Measurements from ENCODE around the gene ASB15.

DNA sequence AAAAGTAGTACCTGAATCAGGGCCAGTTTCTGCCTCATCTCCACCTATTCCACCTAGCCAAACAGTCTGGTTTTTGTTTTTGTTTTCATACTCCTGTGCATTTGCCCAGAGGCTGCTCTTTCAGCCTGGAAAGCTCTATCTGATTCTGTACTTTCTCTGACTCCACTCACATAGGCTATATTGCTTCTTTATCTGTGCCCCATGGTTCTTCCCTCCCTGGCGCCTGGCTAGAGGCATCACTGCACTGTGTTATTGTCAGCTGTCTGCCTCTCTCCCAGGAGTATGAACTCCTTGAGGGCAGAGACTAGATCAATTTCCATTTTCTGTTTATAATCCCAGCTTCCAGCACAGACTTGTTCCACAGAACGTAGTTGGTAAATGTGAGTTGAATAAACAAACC lies 49.0 kb downstream of the ASB15 start:
- TF ChIP-seq, protein P1, sequence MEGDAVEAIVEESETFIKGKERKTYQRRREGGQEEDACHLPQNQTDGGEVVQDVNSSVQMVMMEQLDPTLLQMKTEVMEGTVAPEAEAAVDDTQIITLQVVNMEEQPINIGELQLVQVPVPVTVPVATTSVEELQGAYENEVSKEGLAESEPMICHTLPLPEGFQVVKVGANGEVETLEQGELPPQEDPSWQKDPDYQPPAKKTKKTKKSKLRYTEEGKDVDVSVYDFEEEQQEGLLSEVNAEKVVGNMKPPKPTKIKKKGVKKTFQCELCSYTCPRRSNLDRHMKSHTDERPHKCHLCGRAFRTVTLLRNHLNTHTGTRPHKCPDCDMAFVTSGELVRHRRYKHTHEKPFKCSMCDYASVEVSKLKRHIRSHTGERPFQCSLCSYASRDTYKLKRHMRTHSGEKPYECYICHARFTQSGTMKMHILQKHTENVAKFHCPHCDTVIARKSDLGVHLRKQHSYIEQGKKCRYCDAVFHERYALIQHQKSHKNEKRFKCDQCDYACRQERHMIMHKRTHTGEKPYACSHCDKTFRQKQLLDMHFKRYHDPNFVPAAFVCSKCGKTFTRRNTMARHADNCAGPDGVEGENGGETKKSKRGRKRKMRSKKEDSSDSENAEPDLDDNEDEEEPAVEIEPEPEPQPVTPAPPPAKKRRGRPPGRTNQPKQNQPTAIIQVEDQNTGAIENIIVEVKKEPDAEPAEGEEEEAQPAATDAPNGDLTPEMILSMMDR (IDR thresholded peaks at IDR 0.05) = no peak
- TF ChIP-seq POLR2A (IDR thresholded peaks at IDR 0.05) = no peak
- no peak for TF ChIP-seq POLR2AphosphoS5 (IDR thresholded peaks at IDR 0.05)
